H9 (cell line): ENCODE results near the gene ANK3. TPM values are rescaled to one million over a fixed set of nuclear protein-coding genes. Genes with fewer than 3 reads are reported as not detected.

Experiments
- DNase-seq: peaks from one replicate; pipeline ENCODE4 v3.0.0-alpha.2; 2017
- H2AFZ ChIP-seq: one replicate; pipeline ENCODE4 v1.6.1; 2013; ENCODE audit warnings: mild to moderate bottlenecking, low read length, control low read depth, moderate library complexity
- H2AK5ac ChIP-seq: 2 replicates; pipeline ENCODE4 v1.6.1; 2013; ENCODE audit warnings: low read length, control low read depth, mixed read lengths; ENCODE audit not compliant: insufficient read length
- H2BK120ac ChIP-seq: one replicate; pipeline ENCODE4 v1.6.1; 2013; ENCODE audit warnings: low read depth, mild to moderate bottlenecking, low read length, control low read depth, inconsistent platforms; ENCODE audit not compliant: poor library complexity, severe bottlenecking
- H2BK12ac ChIP-seq: 2 replicates; pipeline ENCODE4 v1.6.1; 2013; ENCODE audit warnings: low read length, control low read depth, mixed read lengths, low read depth; ENCODE audit not compliant: insufficient read length
- H2BK15ac ChIP-seq: 2 replicates; pipeline ENCODE4 v1.6.1; 2013; ENCODE audit warnings: low read depth, low read length, control low read depth
- H2BK20ac ChIP-seq: one replicate; pipeline ENCODE4 v1.6.1; 2013; ENCODE audit warnings: low read depth, mild to moderate bottlenecking, low read length, control low read depth, inconsistent platforms; ENCODE audit not compliant: poor library complexity, severe bottlenecking
- H2BK5ac ChIP-seq: 2 replicates; pipeline ENCODE4 v1.6.1; 2013; ENCODE audit warnings: low read length, control low read depth, mixed read lengths; ENCODE audit not compliant: insufficient read length
- H3K14ac ChIP-seq: 2 replicates; pipeline ENCODE4 v1.6.1; 2013; ENCODE audit warnings: low read length, control low read depth; ENCODE audit not compliant: insufficient read depth
- H3K18ac ChIP-seq: 2 replicates; pipeline ENCODE4 v1.6.1; 2013; ENCODE audit warnings: low read depth, mild to moderate bottlenecking, mixed read lengths, low read length, control low read depth; ENCODE audit not compliant: insufficient read length
- H3K23ac ChIP-seq: 2 replicates; pipeline ENCODE4 v1.6.1; 2013; ENCODE audit warnings: low read length, control low read depth, mixed read lengths, low read depth; ENCODE audit not compliant: insufficient read length
- H3K23me2 ChIP-seq: 2 replicates; pipeline ENCODE4 v1.6.1; 2013; ENCODE audit warnings: low read depth, mild to moderate bottlenecking, mixed read lengths, low read length, control low read depth; ENCODE audit not compliant: insufficient read length, poor library complexity, severe bottlenecking
- H3K27ac ChIP-seq: 2 replicates; pipeline ENCODE4 v1.5.1; 2013; ENCODE audit warnings: low read length, control low read depth, mixed read lengths, low read depth; ENCODE audit not compliant: insufficient read length
- H3K27me3 ChIP-seq: 2 replicates; pipeline ENCODE4 v1.6.1; 2013; ENCODE audit warnings: low read length, control low read depth, inconsistent platforms; ENCODE audit not compliant: insufficient read depth
- H3K4ac ChIP-seq: 2 replicates; pipeline ENCODE4 v1.6.1; 2013; ENCODE audit warnings: low read depth, mild to moderate bottlenecking, control low read depth, inconsistent platforms, low read length, moderate library complexity
- H3K4me1 ChIP-seq: 2 replicates; pipeline ENCODE4 v1.6.1; 2013; ENCODE audit warnings: low read length, control low read depth, inconsistent platforms; ENCODE audit not compliant: insufficient read depth
- H3K4me2 ChIP-seq: 2 replicates; pipeline ENCODE4 v1.6.1; 2013; ENCODE audit warnings: low read length, control low read depth, mixed read lengths; ENCODE audit not compliant: insufficient read length, insufficient read depth
- H3K56ac ChIP-seq: 2 replicates; pipeline ENCODE4 v1.6.1; 2013; ENCODE audit warnings: low read depth, mild to moderate bottlenecking, mixed read lengths, low read length, control low read depth; ENCODE audit not compliant: insufficient read length
- H3K79me1 ChIP-seq: 2 replicates; pipeline ENCODE4 v1.6.1; 2013; ENCODE audit warnings: low read depth, mild to moderate bottlenecking, moderate library complexity, low read length, control low read depth, inconsistent platforms; ENCODE audit not compliant: insufficient read depth, poor library complexity, severe bottlenecking
- H3K79me2 ChIP-seq: 2 replicates; pipeline ENCODE4 v1.6.1; 2013; ENCODE audit warnings: low read length, control low read depth, inconsistent platforms; ENCODE audit not compliant: insufficient read depth
- H3K9ac ChIP-seq: 2 replicates; pipeline ENCODE4 v1.6.1; 2013; ENCODE audit warnings: low read length, control low read depth, mixed read lengths; ENCODE audit not compliant: insufficient read length; ENCODE audit errors: extremely low read depth
- H3K9me3 ChIP-seq: one replicate; pipeline ENCODE4 v1.6.1; 2013; ENCODE audit warnings: low read depth, low read length, inconsistent platforms; ENCODE audit not compliant: control insufficient read depth
- H3T11ph ChIP-seq: one replicate; pipeline ENCODE4 v1.6.1; 2013; ENCODE audit warnings: mild to moderate bottlenecking, low read length, control low read depth, inconsistent platforms
- H4K20me1 ChIP-seq: one replicate; pipeline ENCODE4 v1.6.1; 2013; ENCODE audit not compliant: control insufficient read depth, insufficient read length, insufficient read depth
- H4K5ac ChIP-seq: 2 replicates; pipeline ENCODE4 v1.6.1; 2013; ENCODE audit warnings: low read depth, mild to moderate bottlenecking, mixed read lengths, low read length, control low read depth; ENCODE audit not compliant: insufficient read length
- H4K8ac ChIP-seq: replicated peaks from 2 replicates; pipeline ENCODE4 v1.6.1; 2013; ENCODE audit warnings: low read length, control low read depth, mixed read lengths, low read depth; ENCODE audit not compliant: insufficient read length
- H4K91ac ChIP-seq: 2 replicates; pipeline ENCODE4 v1.6.1; 2013; ENCODE audit warnings: low read depth, mild to moderate bottlenecking, moderate library complexity, mixed read lengths, low read length, control low read depth; ENCODE audit not compliant: insufficient read length
- H3K27ac Mint-ChIP-seq, 3 experiments: 2 replicates in 2 of 3; 3 replicates in 1 of 3; pipeline ENCODE4 v1.8.0; 2020 to 2021; ENCODE audit warnings: mixed read lengths in 3 of 3, mild to moderate bottlenecking in 1 of 3, moderate library complexity in 1 of 3
- H3K27me3 Mint-ChIP-seq: 2 replicates; pipeline ENCODE4 v1.8.0; 2021; ENCODE audit warnings: low read depth, mild to moderate bottlenecking, moderate library complexity, mixed read lengths
- H3K36me3 Mint-ChIP-seq, 3 experiments: 2 replicates in 2 of 3; 3 replicates in 1 of 3; pipeline ENCODE4 v1.8.0; 2020 to 2021; ENCODE audit warnings: low read depth in 3 of 3, mixed read lengths in 3 of 3; ENCODE audit not compliant: insufficient read depth in 1 of 3
- H3K4me1 Mint-ChIP-seq, 2 experiments: 2 replicates each; pipeline ENCODE4 v1.8.0; 2020; ENCODE audit warnings: mixed read lengths in 2 of 2
- H3K4me3 Mint-ChIP-seq, 2 experiments: 2 replicates in 1 of 2; 3 replicates in 1 of 2; pipeline ENCODE4 v1.8.0; 2020 to 2021; ENCODE audit warnings: mild to moderate bottlenecking in 2 of 2, mixed read lengths in 2 of 2, moderate library complexity in 1 of 2
- H3K9me3 Mint-ChIP-seq, 2 experiments: 2 replicates in 1 of 2; 3 replicates in 1 of 2; pipeline ENCODE4 v1.8.0; 2020; ENCODE audit warnings: mild to moderate bottlenecking in 2 of 2, mixed read lengths in 2 of 2, moderate library complexity in 1 of 2
- WGBS: extraction: QIAGEN DNeasy Blood & Tissue Kit; methylation state at CpG from one replicate; pipeline ENCODE4 v1.1.7; 2013; ENCODE audit warnings: missing lambda C conversion rate, low lambda C conversion rate, mixed read lengths; ENCODE audit not compliant: insufficient read length; ENCODE audit errors: extremely low coverage; 5-methylcytosine and 5-hydroxymethylcytosine counted together
- total RNA-seq: library from RNA; stranded (reverse); gene quantifications from 2 replicates; pipeline ENCODE4 v1.2.1, GENCODE V29; 2021
- TF ChIP-seq, protein P1 (sequence below): fragments of 200-600 bp; sonication (generic); conservative IDR thresholded peaks from 3 replicates; pipeline ENCODE4 v1.8.0; 2021; ENCODE audit warnings: antibody characterized with exemption, mild to moderate bottlenecking

Gene ANK3
- total RNA-seq, 1 experiment from 2014 or later, result 59.6 TPM

DNA sequence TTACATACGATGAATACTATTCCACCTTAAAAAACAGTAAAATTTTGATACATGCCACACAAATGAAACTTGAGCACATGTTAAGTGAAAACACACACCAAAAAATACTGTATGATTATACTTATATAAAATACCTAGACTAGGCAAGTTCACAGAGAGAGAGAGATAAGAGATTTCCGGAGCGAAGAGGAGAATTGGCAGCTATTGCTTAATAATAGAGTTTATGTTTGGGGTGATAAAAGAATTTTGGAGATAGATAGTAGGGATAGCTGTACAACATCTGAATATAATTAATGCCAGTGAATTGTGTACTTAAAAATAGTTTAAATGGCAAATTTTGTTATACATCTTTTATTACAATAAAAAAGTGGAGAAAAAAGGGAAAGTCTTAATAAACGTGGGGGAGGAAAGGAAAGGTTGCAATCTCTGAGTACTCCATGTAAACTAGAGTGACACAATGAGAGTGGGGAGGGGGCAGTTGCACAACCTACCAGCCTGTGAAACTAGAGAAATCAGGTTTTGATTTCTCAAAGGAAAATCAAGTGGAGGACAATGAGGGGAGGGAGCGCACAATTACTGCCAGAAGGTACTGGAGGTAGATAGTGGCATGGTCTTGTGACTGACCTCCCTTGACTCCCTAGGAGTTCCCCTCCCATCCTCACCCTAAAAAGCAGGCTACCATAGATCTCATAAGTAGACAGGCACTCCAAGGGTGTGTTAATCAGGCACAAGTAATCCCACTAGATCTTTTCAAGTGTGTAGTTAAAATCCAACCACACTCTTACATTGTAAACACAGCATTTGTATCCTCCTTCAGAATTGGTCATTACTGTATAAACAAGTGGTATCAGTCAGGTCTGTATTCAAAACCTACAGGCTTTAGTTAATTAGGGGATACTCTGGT lies 31.6 kb upstream of the ANK3 start:
- H3K4me2 ChIP-seq, result no peak overlapping the region
- no peak overlapping the region for H3K4me3 Mint-ChIP-seq
- H3K4me1 Mint-ChIP-seq, result peaks cover 15 to 24% of the 10 kb centered on the region in 2 experiments
- no peaks in the 10 kb centered on the region for H3K79me1 ChIP-seq
- peaks cover 13% of the 10 kb centered on the region; the same call in 1 of the 2 replicates for H3K27me3 ChIP-seq
- no peak overlapping the region for H3K14ac ChIP-seq
- no peak overlapping the region for H4K91ac ChIP-seq
- H3K27ac Mint-ChIP-seq, result no peak overlapping the region
- DNase-seq, result no peak
- H2BK20ac ChIP-seq, result no peak overlapping the region
- H3K9me3 ChIP-seq, result no peaks in the 10 kb centered on the region
- peaks cover 2% of the 10 kb centered on the region; the same call in 1 of the 2 replicates for H3K4me1 ChIP-seq
- no peaks in the 10 kb centered on the region for H3K79me2 ChIP-seq
- H4K5ac ChIP-seq, result no peak overlapping the region
- H3K18ac ChIP-seq, result no peak overlapping the region
- H2AK5ac ChIP-seq, result no peak overlapping the region
- H3K27me3 Mint-ChIP-seq, result peaks cover 54% of the 10 kb centered on the region
- H2BK120ac ChIP-seq, result no peak overlapping the region
- H2BK5ac ChIP-seq, result no peak overlapping the region
- H3K23me2 ChIP-seq, result no peaks in the 10 kb centered on the region
- no peak overlapping the region for H4K8ac ChIP-seq
- no peak overlapping the region for H2BK12ac ChIP-seq
- no peaks in the 10 kb centered on the region for H4K20me1 ChIP-seq
- no peak overlapping the region for H3K4ac ChIP-seq
- no peaks in the 10 kb centered on the region for H3K36me3 Mint-ChIP-seq
- TF ChIP-seq, protein P1, sequence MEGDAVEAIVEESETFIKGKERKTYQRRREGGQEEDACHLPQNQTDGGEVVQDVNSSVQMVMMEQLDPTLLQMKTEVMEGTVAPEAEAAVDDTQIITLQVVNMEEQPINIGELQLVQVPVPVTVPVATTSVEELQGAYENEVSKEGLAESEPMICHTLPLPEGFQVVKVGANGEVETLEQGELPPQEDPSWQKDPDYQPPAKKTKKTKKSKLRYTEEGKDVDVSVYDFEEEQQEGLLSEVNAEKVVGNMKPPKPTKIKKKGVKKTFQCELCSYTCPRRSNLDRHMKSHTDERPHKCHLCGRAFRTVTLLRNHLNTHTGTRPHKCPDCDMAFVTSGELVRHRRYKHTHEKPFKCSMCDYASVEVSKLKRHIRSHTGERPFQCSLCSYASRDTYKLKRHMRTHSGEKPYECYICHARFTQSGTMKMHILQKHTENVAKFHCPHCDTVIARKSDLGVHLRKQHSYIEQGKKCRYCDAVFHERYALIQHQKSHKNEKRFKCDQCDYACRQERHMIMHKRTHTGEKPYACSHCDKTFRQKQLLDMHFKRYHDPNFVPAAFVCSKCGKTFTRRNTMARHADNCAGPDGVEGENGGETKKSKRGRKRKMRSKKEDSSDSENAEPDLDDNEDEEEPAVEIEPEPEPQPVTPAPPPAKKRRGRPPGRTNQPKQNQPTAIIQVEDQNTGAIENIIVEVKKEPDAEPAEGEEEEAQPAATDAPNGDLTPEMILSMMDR, result no peak
- 100% methylated on average over 2 of the region's 5 CpGs for WGBS
- no peak overlapping the region for H3K27ac ChIP-seq
- H3K23ac ChIP-seq, result no peak overlapping the region
- H3K9ac ChIP-seq, result no peak overlapping the region
- no peak overlapping the region for H3K56ac ChIP-seq
- H2BK15ac ChIP-seq, result no peak overlapping the region
- H2AFZ ChIP-seq, result no peak overlapping the region
- no peak overlapping the region for H3T11ph ChIP-seq
- H3K9me3 Mint-ChIP-seq, result no peaks in the 10 kb centered on the region
